Inferior parietal cortex (tissue), 1 donor: ENCODE results near the gene CCN6.
A peak's percentile ranks its signal among the peaks of the same experiment; 100 is the strongest.
"Not testable (repeated sequence)": the region's sequence is repeated elsewhere in the genome, so short reads cannot be mapped to it uniquely, and the experiment has no call there.

Source experiments
- DNase-seq: peaks from one replicate; pipeline ENCODE4 v3.0.0-alpha.2; 2016; ENCODE audit errors: extremely low spot score

CCN6 gene

DNA sequence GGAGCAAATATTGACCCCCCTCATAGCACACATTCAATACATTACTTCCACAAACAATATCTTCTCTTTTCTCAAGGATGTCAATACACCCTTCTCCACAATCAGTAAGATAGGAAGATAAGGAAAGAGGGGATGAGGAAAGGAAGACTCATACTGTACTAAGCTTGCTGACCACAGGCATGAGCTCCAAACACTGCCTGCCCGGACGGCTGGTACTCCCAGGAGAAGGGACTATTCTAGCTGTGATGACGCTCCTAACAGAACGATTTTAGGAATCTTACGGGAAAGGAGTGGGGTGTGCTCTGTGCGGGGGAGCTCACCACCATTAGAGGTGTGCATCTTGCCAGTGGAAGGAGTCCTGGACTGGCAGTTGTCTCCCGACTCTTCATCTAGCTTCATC, 3.9 kb upstream of the CCN6 start:
- DNase-seq: no peak

DNA sequence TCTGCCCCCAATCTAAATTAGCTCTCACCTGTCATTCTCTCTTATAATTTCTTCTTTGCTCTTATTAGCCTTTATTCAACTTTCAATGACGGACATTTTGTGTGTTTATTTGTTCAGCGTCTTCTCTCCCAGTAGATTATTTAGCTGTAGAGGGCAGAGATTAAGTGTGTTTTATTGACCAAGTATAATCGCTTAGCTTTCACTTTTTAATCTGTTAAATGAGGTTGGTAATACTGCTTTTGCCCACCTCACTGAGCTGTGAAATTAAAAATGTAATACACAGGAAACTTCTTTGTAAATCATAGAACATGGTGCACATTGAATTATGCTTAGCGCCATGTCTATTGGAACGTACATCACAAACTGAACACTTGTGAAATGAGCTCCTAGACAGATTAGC, 3.5 kb upstream of the CCN6 start:
- no peak for DNase-seq

DNA sequence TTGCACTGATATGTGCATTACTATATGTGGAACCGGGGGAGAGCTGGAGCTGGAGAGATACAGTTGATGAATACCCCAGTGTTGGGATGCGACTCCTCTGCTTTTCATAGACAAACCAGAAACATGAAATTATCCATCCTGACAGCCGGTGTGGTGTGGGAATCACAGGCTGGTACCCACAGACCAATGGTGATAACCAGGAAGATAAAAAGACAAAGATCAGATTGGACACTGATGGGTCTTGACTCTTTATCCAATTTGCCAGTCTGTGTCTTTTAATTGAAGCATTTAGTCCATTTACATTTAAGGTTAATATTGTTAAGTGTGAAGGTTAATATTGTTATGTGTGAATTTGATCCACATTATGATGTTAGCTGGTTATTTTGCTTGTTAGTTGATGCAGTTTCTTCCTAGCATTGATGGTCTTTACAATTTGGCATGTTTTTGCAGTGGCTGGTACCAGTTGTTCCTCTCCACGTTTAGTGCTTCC, 2.6 kb upstream of the CCN6 start:
- DNase-seq: not testable (repeated sequence)

DNA sequence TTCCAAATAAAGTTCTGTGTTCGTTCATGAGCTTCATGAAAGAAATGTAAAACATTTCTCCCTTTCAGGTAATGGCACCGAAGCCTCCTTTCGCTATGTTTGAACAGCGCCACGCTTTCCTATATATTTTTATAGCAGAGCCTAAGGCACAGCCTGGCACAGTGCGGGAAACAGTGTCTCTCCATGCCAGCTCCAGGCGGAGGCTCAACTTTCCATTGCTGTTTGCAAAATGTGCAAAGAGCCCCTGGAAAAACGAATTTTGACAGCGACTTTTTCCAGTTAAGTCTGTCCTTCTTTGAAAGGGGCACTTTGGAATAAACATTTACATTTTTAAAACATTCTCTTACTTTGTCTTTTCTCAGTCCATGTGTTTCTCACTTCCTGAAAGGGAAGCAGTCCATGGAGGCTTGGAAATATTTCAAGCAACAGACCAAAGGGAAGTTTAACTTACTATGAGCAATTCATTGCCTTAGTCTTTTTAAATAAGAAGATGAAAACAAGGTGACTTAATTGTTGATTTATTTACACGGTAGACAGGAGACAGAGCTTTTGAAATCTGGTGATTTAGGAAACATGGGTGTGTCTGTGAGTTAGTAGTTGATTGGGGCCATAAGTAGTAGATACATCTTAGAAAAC, 769 bp downstream of the CCN6 start:
- no peak for DNase-seq

DNA sequence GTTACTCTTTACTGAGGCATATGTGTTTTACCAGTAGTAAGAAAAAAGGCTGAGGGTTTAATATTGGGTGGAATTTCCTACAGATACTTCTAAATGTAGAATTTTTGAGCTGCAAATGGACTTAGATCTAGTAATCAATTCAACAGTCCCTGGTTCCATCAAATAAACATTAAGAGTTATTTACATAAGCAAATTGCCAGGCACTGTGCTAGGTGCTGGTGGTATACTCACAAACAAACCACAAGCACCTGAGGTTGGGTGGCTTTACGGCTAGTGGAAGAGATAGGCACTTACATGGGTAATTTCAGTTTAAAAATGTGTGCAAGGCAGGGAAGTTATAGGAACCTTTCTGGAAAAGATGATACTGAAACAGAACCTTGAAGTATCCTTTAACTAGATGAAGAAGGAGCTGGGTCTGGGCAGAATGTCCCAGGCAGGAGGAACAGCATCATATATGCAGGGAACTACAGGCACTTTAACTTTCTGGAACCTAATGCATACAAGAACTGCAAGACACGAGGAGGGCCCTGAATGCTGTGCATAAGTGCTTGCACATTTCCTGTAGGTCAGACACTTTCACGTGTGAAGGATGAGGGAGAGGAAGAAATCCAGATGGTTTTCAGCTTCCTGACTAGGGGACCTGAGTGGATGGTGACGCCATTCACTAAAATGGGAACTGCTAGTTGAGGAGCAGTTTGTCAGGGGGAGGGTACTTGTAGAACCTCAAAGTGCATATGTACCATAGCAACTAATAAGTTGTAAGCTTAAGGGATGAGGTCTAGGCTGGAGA, 4.5 kb downstream of the CCN6 start:
- no peak for DNase-seq

DNA sequence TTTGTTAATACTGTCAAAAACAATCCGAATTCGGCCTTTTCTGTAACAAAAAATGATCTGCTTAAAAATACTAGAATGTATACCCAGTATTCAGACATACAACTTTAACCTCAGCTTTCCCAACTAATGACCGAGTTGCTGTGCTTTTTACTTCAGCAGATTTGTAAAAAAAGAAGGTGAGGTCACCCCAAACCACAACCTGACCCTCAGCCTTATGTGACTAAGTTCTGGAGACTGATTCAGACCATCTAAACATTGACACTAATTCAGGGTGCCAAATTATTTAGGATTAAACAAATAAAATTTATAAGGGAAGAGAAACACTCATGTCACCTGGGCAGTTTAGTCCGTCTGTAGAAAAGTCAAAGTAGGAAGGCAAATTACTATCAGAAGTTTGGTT, 7.7 kb downstream of the CCN6 start:
- no peak for DNase-seq

DNA sequence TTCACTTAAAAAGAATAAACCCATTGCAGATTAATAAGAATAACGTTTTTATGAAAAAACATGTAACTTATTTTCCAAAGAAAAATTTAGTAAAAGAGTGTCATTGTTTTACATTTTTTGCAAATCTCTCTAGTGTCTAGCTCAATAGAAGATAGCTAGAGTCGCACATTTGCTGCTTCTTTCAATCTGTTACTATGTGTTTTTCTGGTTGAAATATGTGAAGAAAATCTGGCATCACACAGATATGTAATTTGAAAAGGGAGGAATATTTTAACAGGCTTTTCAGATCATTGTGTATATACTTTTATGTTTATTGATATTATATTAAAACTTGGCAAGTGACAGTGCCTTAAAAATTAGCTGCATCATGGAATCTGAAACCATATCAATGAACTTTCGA, 9.1 kb downstream of the CCN6 start:
- no peak for DNase-seq

DNA sequence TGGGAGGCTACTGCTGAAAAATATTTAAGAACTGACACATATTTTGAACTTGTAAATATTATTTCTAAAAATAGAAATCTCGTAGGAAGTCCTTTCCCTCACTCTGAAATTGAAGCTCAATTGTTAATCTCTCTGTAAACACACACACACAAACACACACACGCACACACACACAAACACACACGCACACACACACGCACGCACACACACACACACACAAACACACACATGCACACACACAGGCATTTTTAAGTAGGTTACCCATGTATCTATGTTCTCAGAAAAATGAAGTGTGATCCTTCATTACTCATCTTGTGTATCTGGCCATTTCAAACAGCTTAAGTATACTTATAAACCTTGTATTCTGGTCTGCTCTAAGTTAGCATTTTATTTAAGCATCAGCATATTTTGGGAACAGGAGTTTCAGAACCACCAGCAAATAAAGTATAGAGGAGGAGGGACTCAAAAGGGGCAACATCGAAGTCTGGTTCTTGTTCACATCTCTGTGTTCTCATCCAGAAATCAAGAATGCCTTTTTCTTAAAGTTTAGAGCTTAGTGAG, 11.6 kb downstream of the CCN6 start:
- no peak for DNase-seq

DNA sequence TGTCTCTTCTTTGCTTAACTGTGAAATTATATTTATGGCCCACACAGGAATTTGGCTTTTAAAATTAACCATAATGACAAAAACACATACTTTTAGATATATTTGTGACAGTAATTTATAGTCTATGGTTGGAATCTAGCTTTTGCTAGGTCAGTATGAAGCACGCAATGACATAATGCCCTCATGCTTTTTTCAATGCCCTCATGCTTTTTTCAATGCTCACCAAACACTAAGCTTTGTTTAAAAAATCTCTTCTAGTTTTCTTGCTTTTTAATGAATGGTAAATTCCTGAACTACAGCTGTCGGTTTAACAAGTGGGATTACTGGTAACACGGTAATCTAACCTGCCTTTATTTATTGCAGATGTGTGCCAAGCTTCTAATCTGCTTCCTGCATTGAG, 12.7 kb downstream of the CCN6 start:
- no peak for DNase-seq

DNA sequence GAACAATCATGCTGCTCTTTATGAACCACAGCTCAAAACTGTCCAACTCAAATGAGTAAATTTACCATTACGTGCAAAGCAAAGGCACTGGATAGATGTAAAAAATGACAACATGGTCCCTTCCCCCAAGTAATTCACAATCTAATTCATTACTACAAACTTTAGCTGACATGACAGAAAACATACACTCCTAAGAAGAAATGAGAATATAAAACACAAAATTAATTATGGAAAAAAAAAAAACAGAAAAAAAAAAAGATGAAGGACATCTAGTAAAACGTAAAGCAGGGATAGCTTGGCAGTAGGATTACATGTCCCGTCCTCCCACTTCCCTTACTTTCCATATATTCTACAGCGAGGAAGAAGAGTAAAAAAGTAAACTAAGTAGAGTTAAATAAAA, 27.7 kb downstream of the CCN6 start:
- no peak for DNase-seq

DNA sequence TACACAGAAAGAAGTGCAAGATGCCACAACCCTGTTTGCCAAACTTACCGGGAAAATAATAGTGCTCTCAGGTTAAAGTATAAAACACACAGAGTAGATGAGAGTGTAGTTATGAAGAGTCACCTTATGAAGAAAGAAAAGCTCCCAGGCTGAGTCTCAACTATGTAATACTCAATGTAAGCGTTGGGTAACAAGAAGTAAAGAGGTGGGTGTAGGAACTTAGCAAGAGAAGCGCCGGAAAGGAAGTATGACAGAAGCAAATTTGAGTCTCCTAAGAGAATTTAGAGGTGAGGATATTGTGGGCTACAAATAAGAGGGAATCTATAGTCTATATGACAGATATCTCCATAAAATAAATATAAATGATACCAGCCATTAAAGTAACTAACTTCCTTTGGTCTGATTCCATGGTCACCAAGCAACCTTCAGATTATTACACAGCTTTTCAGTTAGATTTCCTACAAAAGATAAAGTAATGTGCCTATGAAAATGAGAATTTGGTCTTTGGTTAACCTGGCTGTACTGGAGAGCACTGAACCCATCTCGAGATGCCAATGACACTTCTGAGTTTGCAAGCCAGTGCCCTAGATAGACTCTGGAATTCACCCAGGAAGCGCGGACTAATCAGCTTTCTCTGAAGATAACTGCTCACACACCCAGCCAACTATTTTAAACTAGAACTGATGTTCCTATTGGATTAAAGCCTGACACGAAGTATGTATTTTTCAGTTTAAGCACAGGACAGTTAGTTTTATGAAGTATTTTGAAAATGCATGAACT, 31.6 kb downstream of the CCN6 start:
- no peak for DNase-seq

DNA sequence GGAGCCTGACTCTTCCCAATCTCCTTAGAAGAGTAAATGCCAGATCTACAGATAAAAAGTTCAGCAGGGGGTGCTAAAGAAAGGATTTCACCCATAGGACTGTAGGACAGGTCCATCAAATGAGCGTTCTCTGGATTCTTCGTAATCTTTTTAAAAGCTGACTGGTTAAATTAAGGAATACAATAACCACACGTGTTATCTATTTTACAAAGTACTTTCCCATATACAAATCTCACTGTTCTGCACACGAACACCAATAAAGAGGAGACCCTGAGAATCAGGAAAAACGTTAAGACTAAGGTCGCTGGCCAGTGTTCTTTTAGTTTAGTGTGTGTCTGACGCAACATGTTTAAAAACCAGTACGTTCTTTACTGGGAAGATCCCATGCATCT, 32.8 kb downstream of the CCN6 start:
- DNase-seq: peak; percentile 56

DNA sequence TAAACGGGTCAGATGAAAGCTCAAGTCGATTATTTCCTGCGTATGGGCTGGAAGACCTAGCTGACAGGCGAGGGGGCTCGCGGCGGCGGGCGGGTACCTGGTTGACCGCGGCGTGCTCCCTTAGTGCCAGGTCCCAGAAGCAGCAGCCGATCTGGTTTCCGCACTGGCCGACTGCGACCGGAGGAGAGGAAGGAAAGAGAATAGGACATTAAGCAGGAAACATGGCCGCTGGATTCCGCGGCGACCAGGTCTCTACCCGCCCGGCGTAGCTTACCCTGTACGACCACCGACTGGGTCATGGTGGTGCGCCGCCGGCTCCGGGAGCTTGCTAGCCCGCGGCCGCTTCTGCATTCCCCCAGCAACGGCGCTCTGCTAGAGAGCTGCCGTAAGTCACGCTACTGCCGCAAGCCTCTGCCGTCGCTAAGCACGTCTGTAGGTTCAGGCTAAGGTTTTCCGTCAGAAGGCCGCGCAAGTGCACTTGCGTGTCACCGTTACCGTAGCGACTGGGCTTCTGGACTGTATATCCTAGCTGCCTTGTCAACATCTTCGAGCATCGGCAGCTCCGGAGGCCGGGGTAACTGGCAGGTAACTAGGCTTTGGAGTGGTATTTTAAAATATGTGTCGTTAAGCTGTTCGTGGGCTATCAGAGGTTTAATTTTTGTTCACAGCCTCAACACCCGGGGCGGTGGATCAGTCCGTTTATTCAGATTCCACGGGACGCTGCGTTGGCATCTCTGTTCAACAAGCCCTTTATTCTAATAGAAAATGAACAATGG, 33.4 kb downstream of the CCN6 start, which contains the start of the genes FAM229B and TUBE1:
TSS of gene FAM229B (plus strand) at position 456 of the 776 bp plus-strand sequence. CDS start 11,693 bp downstream, outside the sequence.
TSS of gene TUBE1 (minus strand) at position 347 of the 776 bp plus-strand sequence. CDS start at position 299, 48 bp downstream.
- peak; percentile 95 for DNase-seq

DNA sequence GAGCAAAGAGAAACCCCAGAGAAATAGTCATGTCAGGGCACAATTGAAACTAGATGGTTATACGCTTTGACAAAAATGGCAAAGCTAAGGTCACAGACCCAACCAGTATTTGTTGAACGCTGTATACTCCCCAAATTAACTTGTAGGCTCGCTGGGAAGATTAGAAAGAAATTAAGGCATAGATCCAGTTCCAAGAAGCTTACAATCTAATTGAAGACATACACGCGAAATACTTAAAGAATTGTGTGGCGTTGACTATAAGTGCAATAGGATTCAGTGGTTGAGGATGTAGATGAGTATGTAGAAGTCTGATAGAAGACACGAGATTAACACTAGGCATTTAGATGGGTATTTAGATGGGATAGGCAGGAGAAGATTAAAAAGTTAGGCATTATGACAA, 34.0 kb downstream of the CCN6 start:
- DNase-seq: no peak

DNA sequence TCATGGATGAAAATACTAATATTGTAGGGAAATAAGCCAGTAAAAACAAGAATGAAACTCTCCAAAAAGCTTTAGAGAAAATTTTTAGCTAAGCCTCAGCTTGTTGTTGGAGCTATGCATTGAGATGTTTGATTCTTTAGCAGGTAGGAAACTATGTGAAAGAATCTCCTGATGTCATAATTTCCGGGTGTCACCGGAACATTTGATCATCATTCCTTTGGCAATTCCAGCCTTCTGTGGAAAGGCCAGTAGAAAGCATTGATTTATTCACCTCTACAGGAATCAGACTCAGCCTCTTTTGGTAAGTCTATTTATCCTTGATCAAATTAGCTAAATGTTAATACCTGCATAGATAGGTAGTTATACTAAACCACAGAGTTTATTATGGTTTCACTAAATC, 43.0 kb downstream of the CCN6 start:
- no peak for DNase-seq

DNA sequence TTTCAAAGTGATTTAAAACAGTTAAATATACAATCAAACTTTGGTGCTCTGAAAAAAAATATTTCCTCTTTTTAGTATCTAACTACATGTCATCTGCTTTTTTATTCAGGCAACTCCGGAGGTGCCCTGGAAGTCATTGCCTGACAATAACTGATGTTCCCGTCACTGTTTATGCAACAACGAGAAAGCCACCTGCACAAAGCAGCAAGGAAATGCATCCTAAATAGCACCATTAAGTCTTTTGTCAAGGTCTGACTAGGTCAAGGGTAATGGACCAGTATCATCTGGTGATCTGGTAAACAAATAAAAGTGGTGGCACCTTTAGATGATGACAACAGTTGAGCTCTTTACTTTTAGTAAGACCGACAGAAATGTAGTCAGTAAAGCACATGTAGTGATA, 46.7 kb downstream of the CCN6 start:
- DNase-seq: no peak

DNA sequence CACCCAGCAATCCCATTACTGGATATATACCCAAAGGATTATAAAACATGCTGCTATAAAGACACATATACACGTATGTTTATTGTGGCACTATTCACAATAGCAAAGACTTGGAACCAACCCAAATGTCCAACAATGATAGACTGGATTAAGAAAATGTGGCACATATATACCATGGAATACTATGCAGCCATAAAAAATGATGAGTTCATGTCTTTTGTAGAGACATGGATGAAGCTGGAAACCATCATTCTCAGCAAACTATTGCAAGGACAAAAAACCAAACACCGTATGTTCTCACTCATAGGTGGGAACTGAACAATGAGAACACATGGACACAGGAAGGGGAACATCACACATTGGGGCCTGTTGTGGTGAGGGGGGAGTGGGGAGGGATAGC, 52.1 kb downstream of the CCN6 start:
- not testable (repeated sequence) for DNase-seq

DNA sequence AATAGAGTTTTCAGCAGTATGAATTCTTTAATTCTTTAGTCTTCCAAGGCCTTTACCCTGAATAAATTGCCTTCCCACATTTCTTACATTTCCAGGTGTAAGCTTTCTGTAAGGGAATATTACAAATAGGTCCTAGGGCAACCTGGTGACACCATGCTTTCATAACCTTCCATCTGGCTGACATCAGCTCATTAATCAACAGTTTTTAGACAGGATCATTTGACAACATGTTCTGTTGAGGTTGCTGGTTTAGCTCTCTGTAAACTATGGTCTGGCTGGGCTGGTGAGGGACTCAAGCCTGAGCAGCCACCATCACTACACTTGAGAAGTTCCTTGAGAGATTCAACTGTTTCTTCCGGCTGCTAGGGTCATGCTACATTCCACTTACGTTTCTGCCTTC, 52.7 kb downstream of the CCN6 start:
- no peak for DNase-seq

DNA sequence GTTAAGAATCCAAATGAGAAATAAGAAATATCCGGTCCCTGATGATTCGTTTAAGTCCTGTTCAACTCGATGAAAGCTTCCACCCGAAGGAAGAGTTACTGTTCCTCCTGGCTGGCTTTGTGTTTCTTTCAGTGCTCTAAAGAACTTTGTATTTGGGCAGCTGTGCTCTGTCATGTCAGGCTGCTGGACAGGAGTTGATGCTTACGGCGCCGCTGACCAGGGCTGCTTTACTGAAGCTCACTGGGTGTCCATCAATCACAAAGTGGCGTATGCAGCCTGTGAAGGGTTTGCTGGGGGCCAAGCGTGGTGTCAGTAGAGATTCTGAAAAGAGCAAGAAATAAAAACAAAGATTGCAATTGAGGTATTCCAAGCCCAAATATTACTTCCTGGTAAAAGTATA, 55.4 kb downstream of the CCN6 start:
- DNase-seq: no peak

DNA sequence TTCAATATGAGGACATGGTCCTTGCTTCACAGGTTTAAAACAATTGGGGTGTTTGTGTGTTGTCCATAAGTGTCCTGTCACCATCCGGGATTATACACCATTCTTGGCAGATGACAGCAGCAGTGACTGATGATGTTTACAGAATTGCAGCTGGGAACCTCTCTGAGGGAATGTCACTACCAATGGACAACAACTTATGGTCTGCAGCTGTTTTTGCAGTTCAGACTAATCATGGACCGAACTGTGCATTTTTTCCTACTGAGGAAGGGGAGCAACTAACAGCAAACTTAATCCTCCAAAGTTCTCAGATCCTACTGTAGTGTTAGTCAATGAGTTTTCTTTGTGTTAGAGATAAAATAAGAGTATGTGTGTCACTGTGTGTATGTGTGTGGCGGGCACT, 59.5 kb downstream of the CCN6 start:
- peak; percentile 31 for DNase-seq

DNA sequence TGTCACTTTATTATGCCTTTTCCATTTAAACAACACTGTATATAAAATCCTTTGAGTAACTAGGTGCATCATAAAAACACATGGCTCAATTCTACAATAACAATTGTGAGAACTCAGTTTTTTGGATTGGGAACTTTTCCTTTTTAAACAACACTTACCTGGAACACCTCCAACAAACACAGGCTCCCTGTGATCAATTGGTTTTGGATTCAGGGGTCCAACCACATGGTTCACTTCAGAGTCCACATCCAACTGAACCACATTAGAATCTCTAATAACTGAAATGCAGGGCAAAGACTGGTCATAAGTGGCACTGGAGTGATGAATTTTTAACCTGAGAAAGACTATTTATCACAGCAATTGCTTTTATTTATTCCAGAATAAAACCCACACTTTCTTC, 60.0 kb downstream of the CCN6 start:
- DNase-seq: no peak
